ENCODE results near the gene EIF3J.

DNA sequence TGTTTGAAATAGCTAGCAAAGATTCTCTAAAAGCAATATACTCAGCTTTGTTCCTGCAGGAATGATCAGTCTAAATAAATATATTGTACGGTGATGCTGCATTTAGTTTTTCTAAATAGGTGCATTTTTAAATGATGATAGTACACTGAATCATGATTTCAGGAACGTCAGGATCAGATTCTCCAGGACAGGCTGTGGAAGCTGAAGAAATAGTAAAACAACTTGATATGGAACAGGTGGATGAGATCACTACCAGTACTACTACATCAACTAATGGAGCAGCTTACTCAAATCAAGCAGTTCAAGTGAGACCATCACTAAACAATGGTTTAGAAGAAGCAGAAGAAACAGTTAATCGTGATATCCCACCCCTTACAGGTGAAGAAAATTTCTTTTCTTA is 46.3 kb upstream of the EIF3J start:
- TF ChIP-seq, protein P1, sequence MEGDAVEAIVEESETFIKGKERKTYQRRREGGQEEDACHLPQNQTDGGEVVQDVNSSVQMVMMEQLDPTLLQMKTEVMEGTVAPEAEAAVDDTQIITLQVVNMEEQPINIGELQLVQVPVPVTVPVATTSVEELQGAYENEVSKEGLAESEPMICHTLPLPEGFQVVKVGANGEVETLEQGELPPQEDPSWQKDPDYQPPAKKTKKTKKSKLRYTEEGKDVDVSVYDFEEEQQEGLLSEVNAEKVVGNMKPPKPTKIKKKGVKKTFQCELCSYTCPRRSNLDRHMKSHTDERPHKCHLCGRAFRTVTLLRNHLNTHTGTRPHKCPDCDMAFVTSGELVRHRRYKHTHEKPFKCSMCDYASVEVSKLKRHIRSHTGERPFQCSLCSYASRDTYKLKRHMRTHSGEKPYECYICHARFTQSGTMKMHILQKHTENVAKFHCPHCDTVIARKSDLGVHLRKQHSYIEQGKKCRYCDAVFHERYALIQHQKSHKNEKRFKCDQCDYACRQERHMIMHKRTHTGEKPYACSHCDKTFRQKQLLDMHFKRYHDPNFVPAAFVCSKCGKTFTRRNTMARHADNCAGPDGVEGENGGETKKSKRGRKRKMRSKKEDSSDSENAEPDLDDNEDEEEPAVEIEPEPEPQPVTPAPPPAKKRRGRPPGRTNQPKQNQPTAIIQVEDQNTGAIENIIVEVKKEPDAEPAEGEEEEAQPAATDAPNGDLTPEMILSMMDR (conservative IDR thresholded peaks at IDR 0.05; ENCODE audit: low read length), result no peak
- no peak for TF ChIP-seq EZH2phosphoT487 (IDR thresholded peaks at IDR 0.05; ENCODE audit: borderline replicate concordance)

Data from Loucy (cell line).